Nephron (organoid): Measurements from ENCODE around the gene STRADB.
A peak's percentile ranks its signal among the peaks of the same experiment; 100 is the strongest.

ENCODE experiments used
- H3K27ac Mint-ChIP-seq, 3 experiments: 2 replicates each; pipeline ENCODE4 v1.8.0; 2020; ENCODE audit warnings: mixed read lengths in 3 of 3, mild to moderate bottlenecking in 2 of 3, moderate library complexity in 1 of 3
- H3K27me3 Mint-ChIP-seq: 2 replicates; pipeline ENCODE4 v1.8.0; 2021; ENCODE audit warnings: low read depth, mild to moderate bottlenecking, moderate library complexity, mixed read lengths
- H3K36me3 Mint-ChIP-seq: 2 replicates; pipeline ENCODE4 v1.8.0; 2020; ENCODE audit warnings: low read depth, mixed read lengths
- H3K4me1 Mint-ChIP-seq: 2 replicates; pipeline ENCODE4 v1.8.0; 2020; ENCODE audit warnings: mixed read lengths
- H3K4me3 Mint-ChIP-seq, 3 experiments: 2 replicates each; pipeline ENCODE4 v1.8.0; 2020; ENCODE audit warnings: mild to moderate bottlenecking in 3 of 3, mixed read lengths in 3 of 3, moderate library complexity in 2 of 3
- H3K9me3 Mint-ChIP-seq: 2 replicates; pipeline ENCODE4 v1.8.0; 2020; ENCODE audit warnings: mixed read lengths
- CTCF ChIP-seq, 3 experiments: fragments of 200-600 bp; sonication (generic); IDR thresholded peaks; one replicate each; pipeline ENCODE4 v1.5.0; 2021; ENCODE audit warnings: antibody characterized with exemption in 3 of 3; ENCODE audit not compliant: unreplicated experiment in 3 of 3

STRADB gene

GRCh38 chr2:201451292-201452057 lies at the start of gene STRADB, which contains the start of gene TRAK2:
TSS of gene STRADB (plus strand) at chr2:201451740. CDS start at chr2:201454841, 3,101 bp downstream.
TSS of gene TRAK2 (minus strand) at chr2:201451458. CDS start at chr2:201420507, 30,951 bp downstream.
- peak within 1 kb of the TSS; percentile 98 to 99 (median 98) for H3K4me3 Mint-ChIP-seq
- peaks cover 43% of the 10 kb centered on the region for H3K4me1 Mint-ChIP-seq
- peaks cover 6% of the 10 kb centered on the region for H3K36me3 Mint-ChIP-seq
- H3K27me3 Mint-ChIP-seq: no peaks in the 10 kb centered on the region
- H3K9me3 Mint-ChIP-seq: no peaks in the 10 kb centered on the region
- peak; percentile 33 to 45 (median 43) for TF ChIP-seq CTCF (IDR thresholded peaks at IDR 0.05; ENCODE audit: unreplicated experiment in 3 of 3)
- peak within 1 kb of the TSS; percentile 89 to 98 (median 93) for H3K27ac Mint-ChIP-seq

- Mint-ChIP-seq H3K4me3 (no peak overlapping the region), H3K27me3 (no peaks in the 10 kb centered on the region), H3K4me1 (peaks cover 35% of the 10 kb centered on the region), H3K27ac (peak overlapping the region; percentile 28 to 81 (median 74)), H3K9me3 (no peaks in the 10 kb centered on the region), H3K36me3 (peaks cover 19% of the 10 kb centered on the region)
- no peak for TF ChIP-seq CTCF (IDR thresholded peaks at IDR 0.05; ENCODE audit: unreplicated experiment in 3 of 3)
These were observed 49.7 kb upstream of the STRADB start for GRCh38 chr2:201401815-201402214.

- Mint-ChIP-seq H3K4me3 (no peak overlapping the region), H3K36me3 (peaks cover 12% of the 10 kb centered on the region), H3K4me1 (peaks cover 41% of the 10 kb centered on the region), H3K9me3 (no peaks in the 10 kb centered on the region), H3K27me3 (no peaks in the 10 kb centered on the region), H3K27ac (peak overlapping the region; percentile 28 to 81 (median 74))
- TF ChIP-seq CTCF (IDR thresholded peaks at IDR 0.05; ENCODE audit: unreplicated experiment in 3 of 3): no peak
These were observed 48.6 kb upstream of the STRADB start for GRCh38 chr2:201402651-201403562.

- Mint-ChIP-seq H3K36me3 (peaks cover 9% of the 10 kb centered on the region), H3K4me1 (peaks cover 41% of the 10 kb centered on the region), H3K27me3 (no peaks in the 10 kb centered on the region), H3K9me3 (no peaks in the 10 kb centered on the region), H3K4me3 (peak overlapping the region in 2 of 3 experiments; percentile 18 to 26), H3K27ac (peak overlapping the region; percentile 64 to 74 (median 67))
- no peak for TF ChIP-seq CTCF (IDR thresholded peaks at IDR 0.05; ENCODE audit: unreplicated experiment in 3 of 3)
These were observed 47.7 kb upstream of the STRADB start for GRCh38 chr2:201403880-201404279.

GRCh38 chr2:201404699-201405280 lies 46.8 kb upstream of the STRADB start:
- peak overlapping the region; percentile 64 to 74 (median 67) for H3K27ac Mint-ChIP-seq
- no peaks in the 10 kb centered on the region for H3K36me3 Mint-ChIP-seq
- TF ChIP-seq CTCF (IDR thresholded peaks at IDR 0.05; ENCODE audit: unreplicated experiment in 3 of 3): no peak
- no peaks in the 10 kb centered on the region for H3K9me3 Mint-ChIP-seq
- H3K4me3 Mint-ChIP-seq: peak overlapping the region in 1 of 3 experiments; percentile 12
- H3K27me3 Mint-ChIP-seq: no peaks in the 10 kb centered on the region
- peaks cover 41% of the 10 kb centered on the region for H3K4me1 Mint-ChIP-seq
